K562 (cell line): ENCODE measurements around the gene DDR1. TPM values are rescaled to one million over a fixed set of nuclear protein-coding genes. Genes with fewer than 3 reads are reported as not detected.

Source experiments
- DDX20 ChIP-seq: fragments of 450-650 bp; IDR thresholded peaks from 2 replicates; pipeline ENCODE4 v1.6.1; 2016; ENCODE audit warnings: missing genetic modification characterization, low read depth, mild to moderate bottlenecking, missing compliant biosample characterization, moderate library complexity
- MEF2D ChIP-seq: conservative IDR thresholded peaks from 2 replicates; pipeline ENCODE4 v1.6.1; 2016; ENCODE audit warnings: low read depth, missing genetic modification characterization, missing compliant biosample characterization
- MTA3 ChIP-seq: fragments of 450-650 bp; formaldehyde crosslinking; IDR thresholded peaks from 2 replicates; pipeline ENCODE4 v1.6.1; 2017; ENCODE audit warnings: mild to moderate bottlenecking, borderline replicate concordance
- NFYB ChIP-seq: IDR thresholded peaks from 2 replicates; pipeline ENCODE4 v1.6.1; 2011; ENCODE audit warnings: mild to moderate bottlenecking, moderate library complexity; ENCODE audit not compliant: insufficient read length; ENCODE audit errors: extremely low read depth
- POLR3G ChIP-seq: IDR thresholded peaks from 2 replicates; pipeline ENCODE4 v1.6.1; 2011; ENCODE audit not compliant: insufficient read length, insufficient replicate concordance; ENCODE audit errors: extremely low read depth
- RBM34 ChIP-seq: fragments of 200-400 bp; formaldehyde crosslinking; IDR thresholded peaks from 2 replicates; pipeline ENCODE4 v1.6.1; 2018; ENCODE audit warnings: low read length, borderline replicate concordance; ENCODE audit not compliant: insufficient read depth
- TCFL5 ChIP-seq: fragments of 250-450 bp; sonication (Bioruptor Pico); conservative IDR thresholded peaks from 2 replicates; pipeline ENCODE4 v1.6.1; 2021; ENCODE audit warnings: mild to moderate bottlenecking, moderate library complexity, matching md5 sums
- ZBTB33 ChIP-seq: sonication (generic); formaldehyde crosslinking; IDR thresholded peaks from 2 replicates; pipeline ENCODE4 v1.8.1; 2023; ENCODE audit warnings: mild to moderate bottlenecking, missing genetic modification reagents
- ZBTB40 ChIP-seq, 2 experiments: fragments of 450-650 bp in 1 of 2; sonication (generic) in 1 of 2; formaldehyde crosslinking in 1 of 2; IDR thresholded peaks; 2 replicates each; pipeline versions ENCODE4 v1.7.1 to v1.9.0; 2016 to 2022; ENCODE audit warnings: inconsistent platforms in 1 of 2, mild to moderate bottlenecking in 1 of 2, missing genetic modification reagents in 1 of 2
- ZMIZ1 ChIP-seq, 2 experiments: fragments of 150-350 bp in 1 of 2; IDR thresholded peaks; 2 replicates each; pipeline ENCODE4 v1.6.1; 2012 to 2016; ENCODE audit warnings: low read depth in 2 of 2, low read length in 2 of 2, mild to moderate bottlenecking in 1 of 2, moderate library complexity in 1 of 2
- polyA plus RNA-seq, 8 experiments: library from polyadenylated mRNA; depleted of rRNA in 4 of 8; stranded (reverse) in 5 of 8; unstranded in 3 of 8; fragments of >200 nt; fragmentation: Nextera tagmentation in 2 of 8; fragmentation: Illumina TruSeq in 1 of 8; extraction: Ambion mirVana in 2 of 8; extraction: Trizol in 1 of 8; gene quantifications; 2 replicates each; pipeline versions ENCODE4 v1.2.1 to v1.2.3, GENCODE V29; 2011 to 2014; ENCODE audit warnings: inconsistent platforms in 1 of 8, missing spikeins in 1 of 8
- total RNA-seq, 7 experiments: library from RNA; depleted of rRNA in 6 of 7; stranded (reverse); fragments of >200 nt in 6 of 7; fragmentation: Illumina TruSeq in 2 of 7; extraction: Trizol in 2 of 7; gene quantifications; 2 replicates each; pipeline versions ENCODE4 v1.2.1 to v1.2.3, GENCODE V29; 2011 to 2021; ENCODE audit warnings: low replicate concordance in 1 of 7

Gene DDR1
- total and polyA plus RNA-seq, 9 of the 15 experiments (the other 6 are each of a cell fraction or from before 2014, with no cell fraction given), result 1.4 to 44.6 (median 12.2) TPM

- 0 out of 2 replicates have a peak, but pooled peaks have one; percentile 9 for TF ChIP-seq ZBTB40 (IDR thresholded peaks at IDR 0.05)
- no peak for TF ChIP-seq ZBTB40 (CRISPR knock-in tag; IDR thresholded peaks at IDR 0.05)
- no peak for TF ChIP-seq NFYB
- TF ChIP-seq ZMIZ1 (IDR thresholded peaks at IDR 0.05; ENCODE audit: low read depth in 2 of 2, low read length in 2 of 2), result no peak
- TF ChIP-seq DDX20, result no peak
- TF ChIP-seq MTA3, result no peak; the same call in 1 of the 2 replicates
- TF ChIP-seq RBM34, result no peak
- TF ChIP-seq POLR3G, result no peak
- no peak for TF ChIP-seq TCFL5 (CRISPR knock-in tag)
- no peak for TF ChIP-seq MEF2D (tag)
- no peak for TF ChIP-seq ZBTB33 (CRISPR knock-in tag)
Observed at GRCh38 chr6:30884521-30885480, 482 bp downstream of the DDR1 start (continued).
